PFSK-1 (cell line): ENCODE results near the gene LSM7.

Experiments used
- FOXP2 ChIP-seq: optimal IDR thresholded peaks from 2 replicates; pipeline ENCODE3; 2011; ENCODE audit warnings: borderline replicate concordance, control low read depth, inconsistent platforms; ENCODE audit not compliant: insufficient read depth; ENCODE audit errors: extremely low read length, extremely low read depth
- POLR2AphosphoS5 ChIP-seq: IDR thresholded peaks from 2 replicates; pipeline ENCODE4 v1.6.1; 2012; ENCODE audit warnings: low read depth, mild to moderate bottlenecking, control low read depth, low read length, moderate library complexity
- REST ChIP-seq, 2 experiments: IDR thresholded peaks; 2 replicates each; pipeline versions ENCODE4 v1.6.1 to v1.8.0; 2011 to 2012; ENCODE audit warnings: low read depth in 2 of 2, low read length in 2 of 2, control low read depth in 1 of 2, inconsistent platforms in 1 of 2, mild to moderate bottlenecking in 1 of 2, moderate library complexity in 1 of 2; ENCODE audit not compliant: insufficient read depth in 1 of 2
- SIN3A ChIP-seq: IDR thresholded peaks from 2 replicates; pipeline ENCODE4 v1.6.1; 2012; ENCODE audit warnings: mild to moderate bottlenecking, low read length, moderate library complexity, borderline replicate concordance; ENCODE audit not compliant: insufficient read depth
- TAF1 ChIP-seq: IDR thresholded peaks from 2 replicates; pipeline ENCODE4 v1.6.1; 2012; ENCODE audit warnings: low read length, control low read depth, borderline replicate concordance; ENCODE audit not compliant: insufficient read depth

The LSM7 gene

GRCh38 chr19:2305452-2306280 lies 22.7 kb downstream of the LSM7 start:
- TF ChIP-seq SIN3A (no peak), FOXP2 (no peak)

- TF ChIP-seq POLR2AphosphoS5 (no peak), REST (IDR thresholded peaks at IDR 0.05; ENCODE audit: insufficient read depth in 1 of 2, low read depth in 2 of 2, low read length in 2 of 2) (no peak), TAF1 (no peak), FOXP2 (no peak), SIN3A (no peak)
These were observed 25.1 kb downstream of the LSM7 start for GRCh38 chr19:2303211-2303798.

- TF ChIP-seq FOXP2 (no peak), POLR2AphosphoS5 (no peak), TAF1 (no peak), REST (IDR thresholded peaks at IDR 0.05; ENCODE audit: insufficient read depth in 1 of 2, low read depth in 2 of 2, low read length in 2 of 2) (no peak), SIN3A (no peak)
These were observed 25.8 kb downstream of the LSM7 start for GRCh38 chr19:2302319-2303210.

- TF ChIP-seq SIN3A: no peak
- TF ChIP-seq POLR2AphosphoS5: no peak
- no peak for TF ChIP-seq FOXP2
- TF ChIP-seq REST (IDR thresholded peaks at IDR 0.05; ENCODE audit: insufficient read depth in 1 of 2, low read depth in 2 of 2, low read length in 2 of 2): no peak
- TF ChIP-seq TAF1: no peak
These were observed 27.9 kb downstream of the LSM7 start for GRCh38 chr19:2300533-2300932.

GRCh38 chr19:2296141-2296540 lies 32.2 kb downstream of the LSM7 start:
- no peak for TF ChIP-seq TAF1
- no peak for TF ChIP-seq POLR2AphosphoS5
- no peak for TF ChIP-seq FOXP2
- no peak for TF ChIP-seq REST (IDR thresholded peaks at IDR 0.05; ENCODE audit: insufficient read depth in 1 of 2, low read depth in 2 of 2, low read length in 2 of 2)
- no peak for TF ChIP-seq SIN3A
